Tibial artery (tissue), 4 donors: Measurements from ENCODE around the gene FAM168A.

Experiments
- DNase-seq, 2 donors: peaks; one replicate each; pipeline ENCODE4 v3.0.0-alpha.2; 2019
- H3K27ac ChIP-seq, 2 donors: fragments of 200-600 bp; sonication (generic) in 1 of 2; 1 replicate in 1 of 2; 2 replicates in 1 of 2; pipeline ENCODE4 v1.5.1; 2018 to 2019; ENCODE audit warnings: mild to moderate bottlenecking in 1 of 2
- H3K27me3 ChIP-seq, 2 donors: fragments of 200-600 bp; sonication (generic) in 1 of 2; one replicate each; pipeline versions ENCODE4 v1.5.1 to v1.6.0; 2016 to 2019
- H3K36me3 ChIP-seq, 3 donors: fragments of 200-600 bp; sonication (generic) in 2 of 3; one replicate each; pipeline ENCODE4 v1.5.1; 2016 to 2019; ENCODE audit warnings: mild to moderate bottlenecking in 2 of 3
- H3K4me1 ChIP-seq, 4 donors: fragments of 200-600 bp; sonication (generic) in 2 of 4; 1 replicate in 3 of 4; 2 replicates in 1 of 4; pipeline ENCODE4 v1.5.1; 2016 to 2019
- H3K4me3 ChIP-seq, 2 donors: fragments of 200-600 bp; sonication (generic) in 1 of 2; 1 replicate in 1 of 2; 2 replicates in 1 of 2; pipeline ENCODE4 v1.5.1; 2018 to 2019; ENCODE audit warnings: mild to moderate bottlenecking in 2 of 2
- H3K9me3 ChIP-seq, 3 donors: fragments of 200-600 bp; sonication (generic) in 1 of 3; one replicate each; pipeline ENCODE4 v1.5.1; 2016 to 2019
- CTCF ChIP-seq, 2 experiments: fragments of 200-600 bp in 1 of 2; fragments of 450-650 bp in 1 of 2; IDR thresholded peaks; one replicate each; pipeline ENCODE4 v1.5.1; 2017 to 2019; ENCODE audit warnings: antibody characterized with exemption in 2 of 2, mild to moderate bottlenecking in 1 of 2, moderate library complexity in 1 of 2
- intact Hi-C: fragments of 100-400 bp; cut with DNase I; formaldehyde crosslinking; loops from one replicate; pipeline ENCODE4 v1.15.0; 2023; ENCODE audit warnings: low total_unique reads

Gene FAM168A

GRCh38 chr11:73425108-73425507 is 172.8 kb downstream of the FAM168A start:
- intact Hi-C loops = no loop called here
- Histone ChIP-seq H3K27me3 (no peaks in the 10 kb centered on the region), H3K4me3 (no peak overlapping the region), H3K4me1 (peaks cover 0 to 32% (median 7%) of the 10 kb centered on the region in 4 donors), H3K36me3 (peaks cover 0 to under 1% (median 0%) of the 10 kb centered on the region in 3 donors), H3K9me3 (no peaks in the 10 kb centered on the region), H3K27ac (no peak overlapping the region)
- TF ChIP-seq CTCF (IDR thresholded peaks at IDR 0.05) = no peak
- no peak for DNase-seq

GRCh38 chr11:73423506-73423905 is 174.4 kb downstream of the FAM168A start:
- H3K4me1 ChIP-seq = peaks cover 0 to 22% (median 4%) of the 10 kb centered on the region in 4 donors
- DNase-seq = no peak
- no peak for TF ChIP-seq CTCF (IDR thresholded peaks at IDR 0.05)
- no peaks in the 10 kb centered on the region for H3K9me3 ChIP-seq
- H3K27me3 ChIP-seq = no peaks in the 10 kb centered on the region
- intact Hi-C loops = no loop called here
- H3K36me3 ChIP-seq = peaks cover 7 to 14% (median 10%) of the 10 kb centered on the region in 3 donors
- no peak overlapping the region for H3K4me3 ChIP-seq
- no peak overlapping the region for H3K27ac ChIP-seq

GRCh38 chr11:73422886-73423285 is 175.0 kb downstream of the FAM168A start:
- H3K4me1 ChIP-seq = peaks cover 0 to 22% (median 4%) of the 10 kb centered on the region in 4 donors
- H3K9me3 ChIP-seq = no peaks in the 10 kb centered on the region
- DNase-seq = no peak
- no peak for TF ChIP-seq CTCF (IDR thresholded peaks at IDR 0.05)
- H3K27me3 ChIP-seq = no peaks in the 10 kb centered on the region
- no peak overlapping the region for H3K4me3 ChIP-seq
- intact Hi-C loops = no loop called here
- peaks cover 7 to 20% (median 10%) of the 10 kb centered on the region in 3 donors for H3K36me3 ChIP-seq
- no peak overlapping the region for H3K27ac ChIP-seq

- no peak for TF ChIP-seq CTCF (IDR thresholded peaks at IDR 0.05)
- no peaks in the 10 kb centered on the region for H3K9me3 ChIP-seq
- no peak for DNase-seq
- intact Hi-C loops = no loop called here
- H3K36me3 ChIP-seq = peaks cover 7 to 21% (median 10%) of the 10 kb centered on the region in 3 donors
- H3K4me1 ChIP-seq = peaks cover 0 to 15% (median 8%) of the 10 kb centered on the region in 4 donors
- H3K4me3 ChIP-seq = no peak overlapping the region
- no peaks in the 10 kb centered on the region for H3K27me3 ChIP-seq
- no peak overlapping the region for H3K27ac ChIP-seq
Measured at GRCh38 chr11:73420136-73420535, 177.8 kb downstream of the FAM168A start.

GRCh38 chr11:73416786-73417185 is 181.1 kb downstream of the FAM168A start:
- Histone ChIP-seq H3K27ac (peak overlapping the region in 1 of 2 donors; percentile 20), H3K36me3 (peaks cover 7 to 21% (median 10%) of the 10 kb centered on the region in 3 donors), H3K27me3 (no peaks in the 10 kb centered on the region), H3K9me3 (no peaks in the 10 kb centered on the region), H3K4me3 (no peak overlapping the region), H3K4me1 (peaks cover 0 to 38% (median 22%) of the 10 kb centered on the region in 4 donors)
- intact Hi-C loops = no loop called here
- DNase-seq = no peak
- no peak for TF ChIP-seq CTCF (IDR thresholded peaks at IDR 0.05)
